HG03571 (cell line): ENCODE results near the gene KDM2A.

Source experiments
- ATAC-seq: cut with Tn5 transposase; IDR thresholded peaks from one replicate; pipeline ENCODE4 v1.9.1; 2021; ENCODE audit not compliant: unreplicated experiment

The KDM2A gene

GRCh38 chr11:67118801-67119584 is at the start of gene KDM2A:
KDM2A (plus strand) TSS chr11:67119263; CDS start chr11:67121317, 2,054 bp downstream.
- ATAC-seq = peak; percentile 58

DNA sequence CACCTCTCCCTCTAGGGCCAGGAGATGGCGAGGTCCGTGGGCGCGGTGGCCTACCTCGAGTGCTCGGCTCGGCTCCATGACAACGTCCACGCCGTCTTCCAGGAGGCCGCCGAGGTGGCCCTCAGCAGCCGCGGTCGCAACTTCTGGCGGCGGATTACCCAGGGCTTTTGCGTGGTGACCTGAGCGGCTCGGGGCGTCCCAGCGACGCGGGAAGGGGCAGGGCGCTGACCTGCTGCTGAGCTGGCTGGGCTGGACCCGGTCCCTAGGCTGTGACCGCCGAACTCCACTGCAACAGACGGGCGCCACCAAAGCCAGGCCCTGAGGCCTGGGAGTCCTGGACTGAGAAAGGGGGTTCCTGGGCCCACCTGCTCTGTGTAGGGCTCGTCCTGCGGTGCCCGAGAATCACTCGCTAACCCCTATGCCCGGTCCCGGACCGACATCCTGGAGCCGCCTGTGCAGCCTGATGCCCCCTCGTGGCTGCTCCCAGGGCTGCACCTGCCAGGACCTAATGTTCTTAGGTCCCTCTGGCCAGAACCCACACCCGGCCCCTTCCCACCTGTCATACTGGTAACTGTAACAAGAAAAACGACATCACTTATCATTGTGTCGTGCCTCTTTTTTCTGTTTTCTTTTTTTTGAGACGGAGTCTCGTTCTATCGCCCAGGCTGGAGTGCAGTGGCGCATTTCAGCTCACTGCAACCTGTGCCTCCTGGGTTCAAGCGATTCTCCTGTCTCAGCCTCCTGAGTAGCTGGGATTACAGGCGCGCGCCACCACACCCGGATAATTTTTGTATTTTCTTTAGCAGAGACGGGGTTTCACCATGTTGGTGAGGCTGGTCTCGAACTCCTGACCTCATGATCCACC is 47.4 kb upstream of the KDM2A start:
- no peak for ATAC-seq

GRCh38 chr11:67072295-67072694 is 46.8 kb upstream of the KDM2A start:
- no peak for ATAC-seq

DNA sequence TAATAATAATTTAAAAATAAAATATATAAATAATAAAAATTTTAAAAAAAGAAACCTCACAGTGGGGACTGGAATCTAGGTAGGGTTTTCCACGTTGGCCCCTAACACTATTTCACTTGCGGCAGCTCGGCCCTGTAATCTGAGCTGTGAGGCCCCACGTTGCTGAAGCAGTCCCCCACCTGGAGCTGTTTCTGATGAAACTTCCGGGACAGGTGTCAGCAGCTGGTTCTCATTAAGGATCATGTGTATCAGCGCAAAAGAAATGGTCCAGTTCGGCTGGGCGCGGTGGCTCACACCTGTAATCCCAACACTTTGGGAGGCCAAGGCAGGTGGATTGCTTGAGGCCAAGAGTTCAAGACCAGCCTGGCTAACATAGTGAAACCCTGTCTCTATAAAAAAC is 45.2 kb upstream of the KDM2A start:
- ATAC-seq = no peak

- ATAC-seq = no peak
These were observed 42.9 kb upstream of the KDM2A start for GRCh38 chr11:67076202-67076601.

DNA sequence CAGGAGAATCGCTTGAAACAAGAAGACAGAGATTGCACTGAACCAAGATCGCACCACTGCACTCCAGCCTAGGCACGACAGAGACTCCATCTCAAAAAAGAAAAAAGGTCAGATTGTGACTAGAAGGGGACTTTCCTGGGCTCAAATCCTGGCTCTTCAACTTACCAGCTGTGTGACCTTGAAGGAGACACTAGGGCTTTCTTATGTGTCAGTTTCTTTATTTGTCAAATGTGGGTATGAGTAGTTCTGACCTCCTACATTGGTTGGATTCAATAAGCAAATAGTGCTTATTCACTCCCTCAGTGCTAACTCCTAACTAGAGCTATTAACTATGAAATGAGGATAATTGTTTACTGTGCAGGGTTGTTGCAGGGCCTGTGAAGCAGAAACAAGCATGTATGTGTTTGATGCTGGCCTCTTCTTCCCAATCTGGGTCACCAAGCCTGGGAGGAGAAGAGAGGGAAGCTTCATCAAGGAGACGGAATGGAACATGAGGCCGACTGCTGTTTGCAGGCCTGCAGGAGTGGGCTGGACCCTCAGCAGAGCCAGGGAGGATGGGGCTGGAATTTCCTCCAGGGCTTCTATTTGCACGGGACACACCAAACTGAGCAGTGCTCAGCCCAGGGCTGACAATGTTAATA is 39.9 kb upstream of the KDM2A start:
- no peak for ATAC-seq

- no peak for ATAC-seq
These were observed 36.8 kb upstream of the KDM2A start for GRCh38 chr11:67082071-67082791.

DNA sequence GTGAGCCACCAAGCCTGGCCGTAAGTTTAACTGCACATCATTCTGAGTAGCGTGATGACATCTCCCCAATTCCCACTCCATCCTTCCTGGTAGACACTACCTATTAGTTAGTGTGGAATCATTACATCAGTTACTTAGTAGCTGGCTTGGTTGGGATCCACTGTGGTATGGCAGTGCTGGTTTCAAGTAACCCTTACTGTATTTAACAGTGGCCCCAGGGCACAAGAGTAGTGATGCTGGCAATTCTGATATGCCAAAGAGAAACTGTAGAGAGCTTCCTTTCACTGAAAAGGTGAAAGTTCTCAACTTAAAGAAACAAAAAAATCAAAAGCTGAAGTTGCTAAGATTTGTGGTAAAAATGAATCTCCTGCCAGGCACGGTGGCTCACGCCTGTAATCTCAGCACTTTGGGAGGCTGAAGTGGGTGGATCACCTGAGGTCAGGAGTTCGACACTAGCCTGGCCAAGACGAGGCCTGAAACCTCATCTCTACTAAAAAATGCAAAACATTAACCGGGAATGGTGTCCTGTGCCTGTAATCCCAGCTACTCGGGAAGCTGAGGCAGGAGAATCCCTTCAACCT is 35.2 kb upstream of the KDM2A start:
- no peak for ATAC-seq

DNA sequence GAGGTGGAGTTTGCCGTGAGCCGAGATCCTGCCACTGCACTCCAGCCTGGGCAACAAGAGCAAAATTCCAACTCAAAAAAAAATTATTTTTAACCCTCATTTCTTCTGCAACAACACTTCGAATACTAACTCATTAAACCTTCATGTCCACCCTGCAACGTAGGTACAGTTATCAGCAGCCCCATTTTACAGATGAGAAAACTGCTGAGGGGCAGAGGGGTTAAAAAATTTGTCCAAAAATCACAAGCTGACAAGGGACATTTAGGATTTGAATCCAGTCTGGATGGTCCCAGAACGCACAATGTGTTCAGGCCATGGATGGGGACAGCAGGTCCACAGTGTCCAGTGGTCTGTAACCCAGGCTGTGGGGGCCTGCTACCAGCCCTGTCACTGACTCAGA is 33.4 kb upstream of the KDM2A start:
- ATAC-seq = no peak

- ATAC-seq = no peak
These were observed 28.3 kb upstream of the KDM2A start for GRCh38 chr11:67090717-67091116.

DNA sequence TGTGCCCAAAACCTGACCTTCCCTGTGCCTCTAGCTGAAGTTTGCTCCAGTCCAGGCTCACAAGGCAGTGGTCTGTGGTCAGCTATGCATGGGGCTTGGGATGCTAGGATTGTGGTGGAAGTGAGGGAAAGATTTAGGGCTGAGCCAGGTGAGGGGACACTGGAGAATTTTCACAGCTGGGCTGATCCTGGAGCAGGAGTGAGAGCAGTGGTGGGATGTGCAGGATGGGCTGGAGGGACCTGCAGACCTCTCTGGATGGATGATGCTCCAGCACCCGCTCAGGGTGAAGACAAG is 23.9 kb upstream of the KDM2A start:
- no peak for ATAC-seq

DNA sequence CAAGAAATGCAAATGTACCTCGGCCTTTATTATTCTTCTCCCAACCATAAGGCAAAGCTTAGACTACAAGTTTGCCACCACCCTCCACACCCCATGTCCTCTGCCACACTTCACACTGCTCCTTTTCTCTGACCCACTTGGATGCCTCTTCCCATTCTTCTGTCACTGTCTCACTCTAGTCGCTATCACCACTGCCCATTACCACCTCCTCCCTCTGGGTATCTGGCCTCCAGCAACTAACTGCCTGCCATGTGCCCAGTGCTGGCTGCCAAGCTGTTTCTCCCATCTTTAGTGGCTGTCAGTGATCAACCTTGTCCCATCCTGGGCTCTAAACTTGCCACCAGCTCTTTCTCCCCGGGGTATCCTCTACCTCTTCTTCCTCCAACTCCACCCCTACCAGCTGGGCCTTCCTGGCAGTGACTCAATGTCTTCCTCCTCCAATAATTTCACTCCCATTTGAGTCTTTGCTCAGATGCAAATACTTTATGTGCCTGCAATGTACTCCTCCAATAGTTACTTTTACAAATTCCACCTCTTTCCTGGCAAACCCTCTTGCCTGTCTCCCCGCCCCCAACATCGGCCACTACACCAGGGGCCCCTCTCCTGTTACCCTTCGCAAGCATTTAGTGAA is 20.1 kb upstream of the KDM2A start:
- ATAC-seq = no peak

DNA sequence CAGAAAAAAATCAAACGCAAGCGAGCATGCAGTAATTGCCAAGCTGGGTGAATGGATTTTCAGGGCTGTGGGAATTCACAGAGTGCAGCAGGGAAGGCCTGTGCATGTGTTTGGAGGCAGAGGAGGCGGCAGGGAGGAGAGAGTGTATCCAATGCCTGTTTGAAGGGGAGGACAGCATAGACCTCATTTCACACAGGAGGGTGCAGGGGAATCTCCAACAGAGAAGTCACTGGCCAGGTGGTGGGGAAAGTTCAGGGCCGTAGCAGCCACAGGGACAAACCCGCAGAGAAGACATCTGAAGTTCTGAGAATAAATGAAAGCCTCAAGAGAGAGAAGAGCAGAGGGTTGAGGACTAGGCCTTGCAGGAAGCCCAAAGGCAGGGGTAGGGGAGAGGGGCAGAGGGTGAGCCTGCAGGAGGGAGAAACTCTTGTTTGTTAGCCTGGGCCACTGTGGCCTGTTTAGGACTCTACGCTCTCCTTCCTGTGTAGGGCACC is 19.2 kb upstream of the KDM2A start:
- ATAC-seq = no peak

- ATAC-seq = no peak
These were observed 16.4 kb upstream of the KDM2A start for GRCh38 chr11:67102664-67103063.

GRCh38 chr11:67105964-67106363 is 13.1 kb upstream of the KDM2A start:
- ATAC-seq = no peak

DNA sequence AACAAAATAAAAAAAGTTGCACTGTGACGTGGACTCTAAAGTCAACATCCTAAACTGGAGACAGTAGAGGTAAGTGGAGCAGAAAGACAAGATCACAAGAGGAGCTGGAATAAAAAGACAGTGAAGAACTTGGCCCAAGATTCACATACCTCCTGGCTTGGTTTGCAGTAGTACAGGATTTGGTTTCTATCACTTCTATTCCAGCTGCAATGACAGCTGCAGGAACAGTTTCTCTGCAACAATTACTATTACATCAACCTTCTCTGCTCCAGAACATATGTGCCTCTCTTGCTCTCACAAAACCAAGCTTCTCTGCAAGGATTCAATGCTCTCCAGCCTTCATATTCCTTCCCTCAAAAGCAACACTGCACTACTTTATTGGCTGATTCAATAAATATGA is 7.8 kb upstream of the KDM2A start:
- no peak for ATAC-seq

- ATAC-seq = no peak
These were observed 5.8 kb upstream of the KDM2A start for GRCh38 chr11:67113231-67113721.

DNA sequence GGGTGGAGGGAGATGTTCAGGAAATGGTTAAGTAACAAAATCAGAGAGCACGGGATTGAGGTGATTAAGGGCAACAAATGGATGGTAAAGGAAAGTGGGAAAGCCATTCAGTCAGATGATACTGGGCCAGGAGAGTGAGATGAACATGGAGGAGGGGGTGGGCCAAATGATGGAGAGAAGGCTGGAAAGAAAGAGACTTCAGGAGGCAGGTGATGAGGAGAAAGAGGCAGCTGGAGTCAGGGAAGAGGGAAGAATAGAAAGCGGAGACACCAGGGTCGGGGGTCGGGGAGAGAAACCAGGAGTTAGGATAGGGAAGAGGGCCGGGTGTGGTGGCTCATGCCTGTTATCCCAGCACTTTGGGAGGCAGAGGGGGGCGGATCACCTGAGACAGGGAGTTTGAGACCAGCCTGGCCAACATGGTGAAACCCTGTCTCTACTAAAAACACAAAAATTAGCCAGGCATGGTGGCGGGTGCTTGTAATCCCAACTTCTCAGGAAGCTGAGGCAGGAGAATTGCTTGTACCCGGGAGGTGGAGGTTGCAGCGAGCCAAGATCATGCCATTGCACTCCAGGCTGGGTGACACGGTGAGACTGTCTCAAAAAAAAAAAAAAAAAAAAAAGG is 4.7 kb upstream of the KDM2A start:
- no peak for ATAC-seq

GRCh38 chr11:67116758-67117105 is 2.3 kb upstream of the KDM2A start:
- ATAC-seq = no peak

DNA sequence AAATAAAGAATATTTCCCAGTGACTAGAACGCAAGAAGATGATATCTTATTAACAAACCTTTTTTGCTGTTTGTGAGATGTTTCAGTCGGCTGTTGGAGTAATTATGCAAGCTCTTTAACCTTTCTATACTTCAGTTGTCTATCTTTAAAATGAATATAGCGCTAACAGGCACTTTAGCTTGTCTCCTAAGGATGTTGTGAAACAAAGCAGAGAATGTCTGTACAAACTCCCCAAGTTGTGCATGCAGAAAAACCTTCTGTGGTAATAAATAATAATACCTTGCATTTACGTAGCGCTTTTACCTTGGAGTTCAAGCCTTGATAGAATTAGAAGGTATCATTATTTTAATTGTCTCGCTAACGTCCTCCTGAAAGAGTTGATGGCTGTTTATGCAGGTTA is 1.9 kb upstream of the KDM2A start:
- no peak for ATAC-seq
